ENCODE results near the gene ACTL8. TPM values are rescaled to one million over a fixed set of nuclear protein-coding genes. Genes with fewer than 3 reads are reported as not detected.

Gene ACTL8
- total and polyA plus RNA-seq, 8 donors, result not detected

GRCh38 chr1:17862121-17862520, 107.0 kb downstream of the ACTL8 start:
- ATAC-seq, result no peak
- no peaks in the 10 kb centered on the region for H3K36me3 ChIP-seq
- FAIRE-seq, result no peak
- H3K27me3 ChIP-seq, result no peaks in the 10 kb centered on the region
- H3K27ac ChIP-seq, result no peak overlapping the region
- H3K4me1 ChIP-seq, result no peaks in the 10 kb centered on the region
- H3K9me3 ChIP-seq, result no peaks in the 10 kb centered on the region
- 61 to 71% methylated on average over 2 of the region's 2 CpGs for WGBS, 2 donors
- no peak for TF ChIP-seq CTCF (IDR thresholded peaks at IDR 0.05)
- no peak for DNase-seq
- intact Hi-C loops (cut with DNase I), result no loop called here
- no peak overlapping the region for H3K4me3 ChIP-seq

DNA sequence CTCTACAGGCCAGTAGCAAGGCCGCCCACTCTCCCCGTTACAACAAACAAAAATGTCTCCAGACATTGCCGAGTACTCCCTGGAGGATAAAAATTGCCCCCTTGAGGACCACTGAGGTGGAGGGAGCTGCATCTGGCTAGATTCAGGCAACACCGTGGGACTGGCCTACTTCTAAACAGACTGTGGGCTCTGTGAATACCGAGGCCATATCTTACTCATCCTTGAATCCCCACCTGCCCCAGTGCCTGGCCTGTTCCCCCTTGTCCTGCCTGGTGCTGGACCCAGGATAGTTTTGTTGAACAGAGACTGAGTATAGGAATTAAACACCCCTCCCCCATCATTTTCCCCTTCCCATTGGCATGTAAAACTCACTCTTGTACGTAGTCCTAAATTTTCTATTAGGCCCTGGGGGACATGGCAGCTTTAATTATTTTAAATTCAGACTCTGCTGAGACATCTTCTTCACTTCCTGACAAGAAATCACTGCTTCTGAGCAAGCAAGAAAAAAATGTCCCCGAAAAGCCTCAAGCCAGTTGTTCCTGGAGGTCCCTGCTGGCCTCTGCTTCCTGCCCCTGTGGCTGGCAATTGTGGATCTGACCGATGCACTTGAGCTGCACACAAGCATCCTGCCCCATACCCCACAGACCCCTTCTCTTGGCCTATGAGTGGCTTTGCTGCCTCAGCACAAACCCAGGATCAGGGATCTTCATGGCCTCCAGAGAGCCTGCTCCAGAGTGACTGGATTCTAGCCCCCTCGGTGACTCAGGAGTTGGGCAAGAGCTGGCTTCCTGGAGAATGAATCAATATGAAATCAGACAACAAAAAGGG, 111.0 kb downstream of the ACTL8 start:
- WGBS, 2 donors, result 70 to 74% methylated on average over 9 of the region's 9 CpGs
- H3K36me3 ChIP-seq, result no peaks in the 10 kb centered on the region
- ATAC-seq (peak in 1 of 4 donors; percentile 41), DNase-seq (no peak), FAIRE-seq (no peak)
- H3K4me3 ChIP-seq, result no peak overlapping the region
- H3K4me1 ChIP-seq, result no peaks in the 10 kb centered on the region
- no peaks in the 10 kb centered on the region for H3K9me3 ChIP-seq
- H3K27ac ChIP-seq, result no peak overlapping the region
- no peak for TF ChIP-seq CTCF (IDR thresholded peaks at IDR 0.05)
- no peaks in the 10 kb centered on the region for H3K27me3 ChIP-seq
- intact Hi-C loops (cut with DNase I), result no loop called here

DNA sequence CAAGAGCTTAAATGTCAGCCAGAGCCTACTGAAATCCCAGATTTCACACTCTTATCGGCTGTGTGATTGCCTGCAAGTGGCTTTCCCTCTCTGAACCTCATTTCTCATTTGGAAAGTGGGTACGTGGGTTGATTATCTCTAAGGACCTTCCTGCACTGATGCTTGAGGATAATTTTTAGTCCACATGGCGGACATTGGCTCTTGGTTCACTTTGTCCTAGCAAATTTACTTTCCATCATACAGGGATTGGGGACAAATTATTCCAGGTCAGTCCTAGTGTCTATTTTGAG, 111.6 kb downstream of the ACTL8 start:
- Histone ChIP-seq H3K4me1 (no peaks in the 10 kb centered on the region), H3K27me3 (no peaks in the 10 kb centered on the region), H3K27ac (no peak overlapping the region), H3K36me3 (no peaks in the 10 kb centered on the region), H3K4me3 (no peak overlapping the region), H3K9me3 (no peaks in the 10 kb centered on the region)
- intact Hi-C loops (cut with DNase I), result no loop called here
- 81 to 82% methylated on average over 3 of the region's 3 CpGs for WGBS, 2 donors
- ATAC-seq, result no peak
- no peak for TF ChIP-seq CTCF (IDR thresholded peaks at IDR 0.05)
- FAIRE-seq, result no peak
- DNase-seq, result no peak

DNA sequence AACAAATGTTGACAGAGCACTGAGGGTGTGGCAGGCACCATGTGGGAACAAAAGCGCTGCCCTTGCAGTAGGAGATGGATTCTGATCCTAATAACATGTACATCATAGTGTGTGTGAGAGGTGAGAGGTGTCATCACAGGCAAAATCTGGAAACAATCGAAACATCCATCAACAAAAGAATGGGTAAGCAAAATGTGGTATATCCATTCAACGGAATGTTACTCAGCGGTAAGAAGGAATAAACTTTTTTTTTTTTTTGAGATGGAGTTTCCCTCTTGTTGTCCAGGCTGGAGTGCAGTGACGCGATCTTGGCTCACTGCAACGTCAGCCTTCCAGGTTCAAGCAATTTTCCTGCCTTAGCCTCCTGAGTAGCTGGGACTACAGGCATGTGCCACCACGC, 112.3 kb downstream of the ACTL8 start:
- no peaks in the 10 kb centered on the region for H3K4me1 ChIP-seq
- no peak for FAIRE-seq
- no peak overlapping the region for H3K27ac ChIP-seq
- H3K4me3 ChIP-seq, result no peak overlapping the region
- 94 to 95% methylated on average over 8 of the region's 8 CpGs for WGBS, 2 donors
- H3K9me3 ChIP-seq, result no peaks in the 10 kb centered on the region
- no peaks in the 10 kb centered on the region for H3K36me3 ChIP-seq
- intact Hi-C loops (cut with DNase I), result no loop called here
- no peak for DNase-seq
- H3K27me3 ChIP-seq, result no peaks in the 10 kb centered on the region
- no peak for ATAC-seq
- no peak for TF ChIP-seq CTCF (IDR thresholded peaks at IDR 0.05)

DNA sequence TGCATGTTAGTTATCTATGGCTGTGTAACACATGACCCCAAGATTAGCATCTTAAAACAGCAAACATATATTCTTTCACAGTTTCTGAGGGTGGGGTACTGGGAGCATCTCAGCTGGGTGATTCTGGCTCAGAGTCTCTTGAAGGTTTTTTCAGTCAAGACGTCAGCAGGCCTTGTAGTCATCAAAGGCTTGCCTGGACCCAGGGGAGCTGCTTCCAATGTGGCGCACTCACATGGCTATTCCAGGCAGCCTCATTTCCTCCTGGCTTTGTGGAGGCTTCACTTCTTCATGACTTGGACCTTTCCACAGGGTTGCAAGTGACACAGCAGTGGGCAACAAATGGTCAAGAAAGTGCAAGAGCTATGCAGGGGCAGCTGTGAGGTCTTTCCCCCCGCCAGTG, 114.7 kb downstream of the ACTL8 start:
- no peaks in the 10 kb centered on the region for H3K36me3 ChIP-seq
- ATAC-seq, result no peak
- H3K4me1 ChIP-seq, result no peaks in the 10 kb centered on the region
- TF ChIP-seq CTCF (IDR thresholded peaks at IDR 0.05), result no peak
- 63% methylated on average over 3 of the region's 3 CpGs for WGBS, 2 donors
- H3K27me3 ChIP-seq, result no peaks in the 10 kb centered on the region
- FAIRE-seq, result no peak
- H3K27ac ChIP-seq, result no peak overlapping the region
- no peaks in the 10 kb centered on the region for H3K9me3 ChIP-seq
- DNase-seq, result no peak
- intact Hi-C loops (cut with DNase I), result no loop called here
- no peak overlapping the region for H3K4me3 ChIP-seq
